ENCODE data around the gene ABCA4. TPM values are rescaled to one million over a fixed set of nuclear protein-coding genes. Genes with fewer than 3 reads are reported as not detected.

Gene ABCA4
- total RNA-seq, 1 experiment from 2014 or later: not detected

GRCh38 chr1:94031591-94031990 lies 89.4 kb downstream of the ABCA4 start:
- ChIA-PET POLR2A (interaction anchor here (0.7 to 1.0 kb wide), 2 partner anchors 10 to 669 kb away, joined by 3 read pairs; no protein-coding TSS in a partner anchor), CTCF (interaction anchor here (0.7 to 16.0 kb wide), 6 partner anchors 10 to 432 kb away, joined by 4 to 298 read pairs (median 5); no protein-coding TSS in a partner anchor)
- no peak for TF ChIP-seq CTCF (IDR thresholded peaks at IDR 0.05; ENCODE audit: unreplicated experiment)
- Mint-ChIP-seq H3K4me3 (ENCODE audit: unreplicated experiment) (no peak overlapping the region), H3K27ac (ENCODE audit: low read depth, unreplicated experiment) (no peak overlapping the region), H3K9me3 (ENCODE audit: unreplicated experiment) (no peaks in the 10 kb centered on the region), H3K36me3 (ENCODE audit: insufficient read depth, unreplicated experiment) (peaks cover 6% of the 10 kb centered on the region), H3K4me1 (ENCODE audit: insufficient read depth, unreplicated experiment) (peaks cover 10% of the 10 kb centered on the region), H3K27me3 (ENCODE audit: insufficient read depth, unreplicated experiment) (no peaks in the 10 kb centered on the region)
- no TSS peak for BruUV-seq (replicated peaks)
- intact Hi-C loops (cut with micrococcal nuclease): no loop called here
- DNase-seq (ENCODE audit: unreplicated experiment): no peak

- peaks cover 6% of the 10 kb centered on the region for H3K36me3 Mint-ChIP-seq (ENCODE audit: insufficient read depth, unreplicated experiment)
- H3K4me3 Mint-ChIP-seq (ENCODE audit: unreplicated experiment): no peak overlapping the region
- TF ChIP-seq CTCF (IDR thresholded peaks at IDR 0.05; ENCODE audit: unreplicated experiment): no peak
- intact Hi-C loops (cut with micrococcal nuclease): no loop called here
- no peak for DNase-seq (ENCODE audit: unreplicated experiment)
- no peaks in the 10 kb centered on the region for H3K27me3 Mint-ChIP-seq (ENCODE audit: insufficient read depth, unreplicated experiment)
- no peaks in the 10 kb centered on the region for H3K9me3 Mint-ChIP-seq (ENCODE audit: unreplicated experiment)
- no peak overlapping the region for H3K27ac Mint-ChIP-seq (ENCODE audit: low read depth, unreplicated experiment)
- peaks cover 14% of the 10 kb centered on the region for H3K4me1 Mint-ChIP-seq (ENCODE audit: insufficient read depth, unreplicated experiment)
- BruUV-seq (replicated peaks): no TSS peak
- CTCF ChIA-PET: interaction anchor here (0.8 to 16.0 kb wide), 4 partner anchors 25 to 303 kb away, joined by 3 to 298 read pairs (median 4); no protein-coding TSS in a partner anchor
- POLR2A ChIA-PET: interaction anchor here (0.7 to 1.4 kb wide), 3 partner anchors 10 to 669 kb away, joined by 3 to 4 read pairs (median 3); partner anchors contain the start of gene ARHGAP29
Observed at GRCh38 chr1:94031154-94031553, 89.8 kb downstream of the ABCA4 start.

GRCh38 chr1:94029130-94029993 lies 91.6 kb downstream of the ABCA4 start:
- peaks cover 18% of the 10 kb centered on the region for H3K4me1 Mint-ChIP-seq (ENCODE audit: insufficient read depth, unreplicated experiment)
- H3K36me3 Mint-ChIP-seq (ENCODE audit: insufficient read depth, unreplicated experiment): peaks cover 4% of the 10 kb centered on the region
- H3K27me3 Mint-ChIP-seq (ENCODE audit: insufficient read depth, unreplicated experiment): no peaks in the 10 kb centered on the region
- H3K27ac Mint-ChIP-seq (ENCODE audit: low read depth, unreplicated experiment): no peak overlapping the region
- no TSS peak for BruUV-seq (replicated peaks)
- H3K9me3 Mint-ChIP-seq (ENCODE audit: unreplicated experiment): no peaks in the 10 kb centered on the region
- ChIA-PET CTCF (interaction anchor here (11.7 to 12.5 kb wide), 2 partner anchors 13 to 304 kb away, joined by 285 to 304 read pairs; no protein-coding TSS in a partner anchor), POLR2A (no interaction called here)
- no peak overlapping the region for H3K4me3 Mint-ChIP-seq (ENCODE audit: unreplicated experiment)
- DNase-seq (ENCODE audit: unreplicated experiment): no peak
- intact Hi-C loops (cut with micrococcal nuclease): no loop called here
- no peak for TF ChIP-seq CTCF (IDR thresholded peaks at IDR 0.05; ENCODE audit: unreplicated experiment)

- ChIA-PET POLR2A (interaction anchor here (1.0 kb wide), 1 partner anchor 119 kb away, joined by 3 read pairs; the partner anchor contains the start of gene GCLM), CTCF (interaction anchor here (0.5 to 12.5 kb wide), 15 partner anchors 11 to 1072 kb away, joined by 3 to 304 read pairs (median 4); no protein-coding TSS in a partner anchor)
- intact Hi-C loops (cut with micrococcal nuclease): no loop called here
- no peak for TF ChIP-seq CTCF (IDR thresholded peaks at IDR 0.05; ENCODE audit: unreplicated experiment)
- Mint-ChIP-seq H3K4me3 (ENCODE audit: unreplicated experiment) (no peak overlapping the region), H3K36me3 (ENCODE audit: insufficient read depth, unreplicated experiment) (no peaks in the 10 kb centered on the region), H3K27ac (ENCODE audit: low read depth, unreplicated experiment) (no peak overlapping the region), H3K27me3 (ENCODE audit: insufficient read depth, unreplicated experiment) (no peaks in the 10 kb centered on the region), H3K4me1 (ENCODE audit: insufficient read depth, unreplicated experiment) (peaks cover 18% of the 10 kb centered on the region), H3K9me3 (ENCODE audit: unreplicated experiment) (no peaks in the 10 kb centered on the region)
- BruUV-seq (replicated peaks): no TSS peak
- DNase-seq (ENCODE audit: unreplicated experiment): no peak
Observed at GRCh38 chr1:94027721-94028515, 93.0 kb downstream of the ABCA4 start.
